CD14-positive monocyte (primary cell): ENCODE results near the gene TSPEAR. TPM values are rescaled to one million over a fixed set of nuclear protein-coding genes. Genes with fewer than 3 reads are reported as not detected.

Experiments
- DNase-seq, 3 donors: peaks; one replicate each; pipeline ENCODE4 v3.0.0-alpha.2; 2011 to 2022
- H2AFZ ChIP-seq: 2 replicates; pipeline ENCODE4 v1.6.0; 2012; ENCODE audit warnings: mild to moderate bottlenecking, low read depth, low read length, inconsistent platforms; ENCODE audit not compliant: insufficient read depth, poor library complexity, severe bottlenecking
- H3K27ac ChIP-seq, 2 donors: 1 replicate in 1 of 2; 2 replicates in 1 of 2; pipeline ENCODE4 v1.5.1; 2012 to 2013; ENCODE audit warnings: low read length in 2 of 2, control low read depth in 1 of 2, inconsistent platforms in 1 of 2, low read depth in 1 of 2, mild to moderate bottlenecking in 1 of 2
- H3K27me3 ChIP-seq, 2 donors: one replicate each; pipeline versions ENCODE4 v1.6.0 to v1.6.1; 2011 to 2013; ENCODE audit warnings: low read length in 2 of 2; ENCODE audit not compliant: control insufficient read depth in 2 of 2, insufficient read depth in 2 of 2
- H3K36me3 ChIP-seq, 2 donors: replicated peaks in 1 of 2; 1 replicate in 1 of 2; 2 replicates in 1 of 2; pipeline versions ENCODE4 v1.5.1 to v1.6.1; 2012 to 2013; ENCODE audit warnings: low read length in 2 of 2, control low read depth in 1 of 2, inconsistent platforms in 1 of 2, mild to moderate bottlenecking in 1 of 2; ENCODE audit not compliant: insufficient read depth in 2 of 2, control insufficient read depth in 1 of 2
- H3K4me1 ChIP-seq, 2 donors: 1 replicate in 1 of 2; 2 replicates in 1 of 2; pipeline versions ENCODE4 v1.5.1 to v1.6.1; 2012 to 2013; ENCODE audit warnings: low read length in 2 of 2, control low read depth in 1 of 2, inconsistent platforms in 1 of 2, mild to moderate bottlenecking in 1 of 2, moderate library complexity in 1 of 2; ENCODE audit not compliant: insufficient read depth in 2 of 2, control insufficient read depth in 1 of 2
- H3K4me2 ChIP-seq: replicated peaks from 2 replicates; pipeline ENCODE3; 2012; ENCODE audit warnings: low read length, moderate library complexity, mild to moderate bottlenecking; ENCODE audit not compliant: poor library complexity, severe bottlenecking; ENCODE audit errors: extremely low read depth
- H3K4me3 ChIP-seq, 3 experiments: fragments of 200-600 bp in 1 of 3; sonication (generic) in 1 of 3; replicated peaks in 1 of 3; 1 replicate in 2 of 3; 2 replicates in 1 of 3; pipeline ENCODE4 v1.5.1; 2011 to 2013; ENCODE audit warnings: low read length in 3 of 3, mild to moderate bottlenecking in 3 of 3, control low read depth in 2 of 3, low read depth in 2 of 3, inconsistent platforms in 1 of 3, moderate library complexity in 1 of 3
- H3K79me2 ChIP-seq: 2 replicates; pipeline ENCODE4 v1.6.0; 2012; ENCODE audit warnings: mild to moderate bottlenecking, control low read depth, inconsistent platforms, low read length, moderate library complexity; ENCODE audit not compliant: insufficient read depth
- H3K9ac ChIP-seq: 2 replicates; pipeline ENCODE4 v1.6.0; 2017; ENCODE audit warnings: low read length, mild to moderate bottlenecking; ENCODE audit not compliant: insufficient read depth, poor library complexity, severe bottlenecking
- H3K9me3 ChIP-seq, 2 donors: replicated peaks in 1 of 2; 1 replicate in 1 of 2; 2 replicates in 1 of 2; pipeline versions ENCODE4 v1.5.1 to v1.6.1; 2012 to 2013; ENCODE audit warnings: low read length in 2 of 2, control low read depth in 1 of 2; ENCODE audit not compliant: control insufficient read depth in 1 of 2, insufficient read depth in 1 of 2
- H4K20me1 ChIP-seq: 2 replicates; pipeline ENCODE4 v1.6.0; 2012; ENCODE audit warnings: mild to moderate bottlenecking, low read length, control low read depth, moderate library complexity; ENCODE audit not compliant: insufficient read depth
- H3K27ac Mint-ChIP-seq, 7 donors: one replicate each; pipeline ENCODE4 v1.8.0; 2020; ENCODE audit warnings: mild to moderate bottlenecking in 7 of 7, mixed read lengths in 7 of 7, moderate library complexity in 6 of 7, inconsistent platforms in 2 of 7
- H3K27me3 Mint-ChIP-seq, 3 donors: one replicate each; pipeline ENCODE4 v1.8.0; 2021 to 2022; ENCODE audit warnings: low read depth in 3 of 3, mild to moderate bottlenecking in 3 of 3, mixed read lengths in 3 of 3, moderate library complexity in 3 of 3, inconsistent platforms in 1 of 3
- H3K36me3 Mint-ChIP-seq, 2 donors: one replicate each; pipeline ENCODE4 v1.8.0; 2020; ENCODE audit warnings: mixed read lengths in 2 of 2, inconsistent platforms in 1 of 2, mild to moderate bottlenecking in 1 of 2
- H3K4me1 Mint-ChIP-seq: one replicate; pipeline ENCODE4 v1.8.0; 2020; ENCODE audit warnings: mild to moderate bottlenecking, mixed read lengths
- H3K4me3 Mint-ChIP-seq, 2 donors: one replicate each; pipeline ENCODE4 v1.8.0; 2020; ENCODE audit warnings: mild to moderate bottlenecking in 2 of 2, mixed read lengths in 2 of 2, moderate library complexity in 1 of 2
- H3K9me3 Mint-ChIP-seq, 7 donors: one replicate each; pipeline ENCODE4 v1.8.0; 2020 to 2022; ENCODE audit warnings: mixed read lengths in 7 of 7, mild to moderate bottlenecking in 6 of 7, moderate library complexity in 6 of 7, inconsistent platforms in 2 of 7
- WGBS: methylation state at CpG from one replicate; pipeline ENCODE4 v1.1.5; 2013; ENCODE audit warnings: missing lambda C conversion rate; ENCODE audit not compliant: insufficient coverage; 5-methylcytosine and 5-hydroxymethylcytosine counted together
- intact Hi-C, 2 donors: fragments of 100-400 bp; cut with micrococcal nuclease; formaldehyde crosslinking; loops; one replicate each; pipeline versions ENCODE4 v1.15.0 to v1.15.1; 2023
- polyA plus RNA-seq, 3 donors: library from polyadenylated mRNA; depleted of rRNA in 1 of 3; unstranded in 2 of 3; stranded (reverse) in 1 of 3; fragments of 300-500 nt in 2 of 3; fragments of >200 nt in 1 of 3; fragmentation: Illumina TruSeq in 2 of 3; gene quantifications; 1 replicate in 2 of 3; 2 replicates in 1 of 3; pipeline ENCODE4 v1.2.3, GENCODE V29; 2012 to 2021
- TF ChIP-seq, protein P1 (sequence below): fragments of 200-600 bp; IDR thresholded peaks from one replicate; pipeline ENCODE4 v1.8.0; 2022; ENCODE audit warnings: antibody characterized with exemption, mild to moderate bottlenecking

Gene TSPEAR
- polyA plus RNA-seq, 3 donors = not detected

- DNase-seq = no peak
- intact Hi-C loops = no loop called here
- no peak overlapping the region for H3K4me3 Mint-ChIP-seq
- WGBS = 73% methylated on average over 25 of the region's 30 CpGs
- peaks cover 7 to 12% (median 10%) of the 10 kb centered on the region in 3 donors for H3K27me3 Mint-ChIP-seq
- H2AFZ ChIP-seq = no peak overlapping the region
- H3K4me2 ChIP-seq = no peak overlapping the region
- H3K36me3 Mint-ChIP-seq = no peaks in the 10 kb centered on the region
- H3K27ac ChIP-seq = no peak overlapping the region
- no peaks in the 10 kb centered on the region for H3K79me2 ChIP-seq
- no peaks in the 10 kb centered on the region for H3K36me3 ChIP-seq
- peaks cover 0 to 5% of the 10 kb centered on the region in 2 donors for H3K9me3 ChIP-seq
- H3K27me3 ChIP-seq = no peaks in the 10 kb centered on the region
- H3K4me1 ChIP-seq = no peaks in the 10 kb centered on the region
- TF ChIP-seq, protein P1, sequence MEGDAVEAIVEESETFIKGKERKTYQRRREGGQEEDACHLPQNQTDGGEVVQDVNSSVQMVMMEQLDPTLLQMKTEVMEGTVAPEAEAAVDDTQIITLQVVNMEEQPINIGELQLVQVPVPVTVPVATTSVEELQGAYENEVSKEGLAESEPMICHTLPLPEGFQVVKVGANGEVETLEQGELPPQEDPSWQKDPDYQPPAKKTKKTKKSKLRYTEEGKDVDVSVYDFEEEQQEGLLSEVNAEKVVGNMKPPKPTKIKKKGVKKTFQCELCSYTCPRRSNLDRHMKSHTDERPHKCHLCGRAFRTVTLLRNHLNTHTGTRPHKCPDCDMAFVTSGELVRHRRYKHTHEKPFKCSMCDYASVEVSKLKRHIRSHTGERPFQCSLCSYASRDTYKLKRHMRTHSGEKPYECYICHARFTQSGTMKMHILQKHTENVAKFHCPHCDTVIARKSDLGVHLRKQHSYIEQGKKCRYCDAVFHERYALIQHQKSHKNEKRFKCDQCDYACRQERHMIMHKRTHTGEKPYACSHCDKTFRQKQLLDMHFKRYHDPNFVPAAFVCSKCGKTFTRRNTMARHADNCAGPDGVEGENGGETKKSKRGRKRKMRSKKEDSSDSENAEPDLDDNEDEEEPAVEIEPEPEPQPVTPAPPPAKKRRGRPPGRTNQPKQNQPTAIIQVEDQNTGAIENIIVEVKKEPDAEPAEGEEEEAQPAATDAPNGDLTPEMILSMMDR = no peak
- H3K4me1 Mint-ChIP-seq = no peaks in the 10 kb centered on the region
- H3K27ac Mint-ChIP-seq = no peak overlapping the region
- H3K9ac ChIP-seq = no peak overlapping the region
- H3K4me3 ChIP-seq = no peak overlapping the region
- peaks cover 2 to 25% (median 7%) of the 10 kb centered on the region in 7 donors for H3K9me3 Mint-ChIP-seq
- H4K20me1 ChIP-seq = no peaks in the 10 kb centered on the region
Observed at GRCh38 chr21:44557491-44558328, 153.7 kb downstream of the TSPEAR start.

- Mint-ChIP-seq H3K9me3 (peaks cover 0 to 21% (median 5%) of the 10 kb centered on the region in 7 donors), H3K27ac (no peak overlapping the region), H3K27me3 (peaks cover 8 to 12% (median 12%) of the 10 kb centered on the region in 3 donors), H3K4me1 (no peaks in the 10 kb centered on the region), H3K4me3 (peak overlapping the region in 1 of 2 donors; percentile 21), H3K36me3 (no peaks in the 10 kb centered on the region)
- TF ChIP-seq, protein P1 = no peak
- intact Hi-C loops = no loop called here
- WGBS = 82% methylated on average over 6 of the region's 9 CpGs
- H3K4me3 ChIP-seq = no peak overlapping the region
- no peak overlapping the region for H3K4me2 ChIP-seq
- no peak overlapping the region for H3K27ac ChIP-seq
- no peaks in the 10 kb centered on the region for H3K36me3 ChIP-seq
- H3K27me3 ChIP-seq = no peaks in the 10 kb centered on the region
- H2AFZ ChIP-seq = no peak overlapping the region
- no peaks in the 10 kb centered on the region for H4K20me1 ChIP-seq
- no peaks in the 10 kb centered on the region for H3K4me1 ChIP-seq
- no peaks in the 10 kb centered on the region for H3K9me3 ChIP-seq
- H3K9ac ChIP-seq = no peak overlapping the region
- DNase-seq = no peak
- no peaks in the 10 kb centered on the region for H3K79me2 ChIP-seq
Observed at GRCh38 chr21:44556879-44557278, 154.5 kb downstream of the TSPEAR start.
